Keratinocyte (primary cell): Measurements from ENCODE around the gene TFCP2L1. TPM values are rescaled to one million over a fixed set of nuclear protein-coding genes. Genes with fewer than 3 reads are reported as not detected.

Source experiments
- DNase-seq: peaks from one replicate; pipeline ENCODE4 v3.0.0-alpha.2; 2011; ENCODE audit warnings: low read depth, missing footprints, low spot score
- FAIRE-seq: peaks from 2 replicates; lab custom pipeline; 2011; peaks lifted over from hg19 to GRCh38; lab: Jason Lieb, UNC
- H2AFZ ChIP-seq: 2 replicates; pipeline ENCODE4 v1.6.0; 2012; ENCODE audit warnings: low read length, control low read depth, inconsistent platforms; ENCODE audit not compliant: control insufficient read depth
- H3K27ac ChIP-seq: 2 replicates; pipeline ENCODE4 v1.5.1; 2011; ENCODE audit warnings: low read length; ENCODE audit not compliant: control insufficient read depth, insufficient read depth
- H3K27me3 ChIP-seq: 3 replicates; pipeline ENCODE4 v1.6.0; 2011; ENCODE audit warnings: low read length; ENCODE audit not compliant: control insufficient read depth, insufficient read depth; ENCODE audit errors: extremely low read depth
- H3K36me3 ChIP-seq, 2 experiments: 2 replicates in 1 of 2; 3 replicates in 1 of 2; pipeline ENCODE4 v1.5.1; 2011; ENCODE audit warnings: low read length in 2 of 2, mild to moderate bottlenecking in 1 of 2; ENCODE audit not compliant: control insufficient read depth in 2 of 2, insufficient read depth in 2 of 2; ENCODE audit errors: extremely low read depth in 1 of 2
- H3K4me1 ChIP-seq: 3 replicates; pipeline ENCODE4 v1.5.1; 2011; ENCODE audit warnings: low read length; ENCODE audit not compliant: control insufficient read depth, insufficient read depth; ENCODE audit errors: extremely low read depth
- H3K4me2 ChIP-seq: 3 replicates; pipeline ENCODE4 v1.6.0; 2011; ENCODE audit warnings: low read depth, low read length; ENCODE audit not compliant: control insufficient read depth, insufficient read depth; ENCODE audit errors: extremely low read depth
- H3K4me3 ChIP-seq, 3 experiments: fragments of 200-600 bp in 1 of 3; sonication (generic) in 1 of 3; 2 replicates in 2 of 3; 3 replicates in 1 of 3; pipeline ENCODE4 v1.5.1; 2011 to 2016; ENCODE audit warnings: low read length in 3 of 3, mild to moderate bottlenecking in 3 of 3, control low read depth in 2 of 3, inconsistent platforms in 1 of 3, low read depth in 1 of 3, mixed read lengths in 1 of 3, mixed run types in 1 of 3, moderate library complexity in 1 of 3; ENCODE audit not compliant: control insufficient read depth in 2 of 3, insufficient read depth in 2 of 3; ENCODE audit errors: extremely low read depth in 1 of 3
- H3K79me2 ChIP-seq: 2 replicates; pipeline ENCODE4 v1.6.0; 2012; ENCODE audit warnings: low read length; ENCODE audit not compliant: control insufficient read depth, insufficient read depth
- H3K9ac ChIP-seq: 3 replicates; pipeline ENCODE4 v1.6.0; 2011; ENCODE audit warnings: low read length; ENCODE audit not compliant: control insufficient read depth, insufficient read depth; ENCODE audit errors: extremely low read depth
- H3K9me1 ChIP-seq: 3 replicates; pipeline ENCODE4 v1.6.0; 2011; ENCODE audit warnings: low read length; ENCODE audit not compliant: control insufficient read depth, insufficient read depth; ENCODE audit errors: extremely low read depth
- H3K9me3 ChIP-seq: 2 replicates; pipeline ENCODE4 v1.5.1; 2012; ENCODE audit warnings: low read depth, low read length; ENCODE audit not compliant: control insufficient read depth
- H4K20me1 ChIP-seq: 3 replicates; pipeline ENCODE4 v1.6.0; 2011; ENCODE audit warnings: low read length; ENCODE audit not compliant: control insufficient read depth, insufficient read depth; ENCODE audit errors: extremely low read depth
- CTCF ChIP-seq, 3 experiments: IDR thresholded peaks in 1 of 3; conservative IDR thresholded peaks in 1 of 3; optimal IDR thresholded peaks in 1 of 3; 2 replicates in 2 of 3; 3 replicates in 1 of 3; pipeline versions ENCODE3 to v1.5.1; 2011; ENCODE audit warnings: low read length in 3 of 3, mild to moderate bottlenecking in 3 of 3, moderate library complexity in 2 of 3, control low read depth in 1 of 3, inconsistent platforms in 1 of 3; ENCODE audit not compliant: insufficient read depth in 2 of 3; ENCODE audit errors: extremely low read depth in 1 of 3
- EZH2 ChIP-seq: IDR thresholded peaks from one replicate; pipeline ENCODE4 v1.6.1; 2012; ENCODE audit warnings: inconsistent platforms, mild to moderate bottlenecking, low read length, moderate library complexity
- dilution Hi-C: fragments of 300-500 bp; cut with MboI; formaldehyde crosslinking; loops from one replicate; pipeline ENCODE4 v1.7.0; 2020; ENCODE audit warnings: low sequenced_read_pairs; ENCODE audit not compliant: extremely low pct_ligation_motif_present
- polyA plus RNA-seq, 5 experiments: library from polyadenylated mRNA; depleted of rRNA in 3 of 5; stranded (reverse) in 3 of 5; stranded (forward) in 1 of 5; unstranded in 1 of 5; fragments of >200 nt; gene quantifications; 1 replicate in 1 of 5; 2 replicates in 3 of 5; 3 replicates in 1 of 5; pipeline versions ENCODE4 v1.2.1 to v1.2.3, GENCODE V29; 2011 to 2012; ENCODE audit warnings: missing spikeins in 2 of 5, low read depth in 1 of 5, low replicate concordance in 1 of 5

The TFCP2L1 gene
- polyA plus RNA-seq, 1 donor (not counting 4 experiments of a cell fraction or from before 2014, with no cell fraction given) = 29.4 TPM

DNA sequence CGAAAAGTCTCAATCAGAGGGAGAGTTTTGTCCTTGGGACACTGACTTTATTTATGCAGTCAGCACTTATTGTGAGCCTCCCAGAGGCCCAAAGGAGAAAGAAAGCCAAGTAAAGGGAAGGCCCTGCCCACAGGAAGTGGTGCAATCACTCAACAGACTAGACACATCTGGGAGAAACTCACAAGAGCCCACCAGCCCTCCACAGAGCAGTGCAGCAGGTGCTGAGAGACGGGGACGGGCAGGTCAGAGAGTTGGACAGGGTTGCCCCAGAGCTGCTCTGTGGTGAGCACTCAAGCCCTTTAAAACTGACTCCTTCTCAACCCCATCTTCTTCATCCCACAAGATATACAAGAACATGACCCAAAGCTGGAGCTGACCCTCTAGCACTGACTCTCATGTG, 96.0 kb downstream of the TFCP2L1 start:
- Histone ChIP-seq H2AFZ (no peak overlapping the region), H3K4me1 (peaks cover 29% of the 10 kb centered on the region), H3K27ac (no peak overlapping the region), H3K4me2 (peak overlapping the region; percentile 16), H3K79me2 (no peaks in the 10 kb centered on the region), H3K9me1 (no peaks in the 10 kb centered on the region), H3K9ac (no peak overlapping the region), H3K27me3 (no peaks in the 10 kb centered on the region), H4K20me1 (no peaks in the 10 kb centered on the region), H3K36me3 (no peaks in the 10 kb centered on the region), H3K9me3 (no peaks in the 10 kb centered on the region), H3K4me3 (no peak overlapping the region)
- no peak for DNase-seq
- dilution Hi-C loops = no loop called here
- TF ChIP-seq EZH2 (no peak), CTCF (optimal IDR thresholded peaks at IDR 0.05 in 1 of 3, IDR thresholded peaks at IDR 0.05 in 1 of 3, conservative IDR thresholded peaks at IDR 0.05 in 1 of 3; ENCODE audit: extremely low read depth in 1 of 3, insufficient read depth in 2 of 3, low read length in 3 of 3) (no peak)
- peak; percentile 75 for FAIRE-seq

DNA sequence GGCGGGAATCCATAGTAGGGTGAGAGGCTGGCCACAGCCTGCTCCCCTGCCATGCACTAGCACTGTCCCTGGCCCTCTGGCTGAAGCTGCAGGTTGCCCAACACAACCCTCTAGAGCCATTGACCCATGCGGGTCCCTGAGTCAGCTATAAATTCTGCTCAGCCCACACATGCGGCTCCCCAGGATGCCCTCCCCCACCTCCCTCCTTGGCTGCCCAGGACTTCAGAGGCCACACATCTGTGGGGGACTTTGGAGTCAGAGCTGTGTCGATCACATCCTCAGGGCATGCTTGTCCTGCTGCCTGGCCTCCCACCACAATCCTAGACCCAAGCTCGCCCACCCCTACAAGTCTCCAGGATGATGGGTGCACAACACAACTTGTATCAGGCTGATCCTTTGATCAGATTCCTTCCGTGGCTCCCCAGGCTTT, 97.0 kb downstream of the TFCP2L1 start:
- H2AFZ ChIP-seq = no peak overlapping the region
- no peaks in the 10 kb centered on the region for H3K36me3 ChIP-seq
- peaks cover 26% of the 10 kb centered on the region for H3K4me1 ChIP-seq
- H3K4me3 ChIP-seq = no peak overlapping the region
- H3K27me3 ChIP-seq = no peaks in the 10 kb centered on the region
- H3K4me2 ChIP-seq = no peak overlapping the region
- no peak for DNase-seq
- dilution Hi-C loops = no loop called here
- TF ChIP-seq CTCF (optimal IDR thresholded peaks at IDR 0.05 in 1 of 3, IDR thresholded peaks at IDR 0.05 in 1 of 3, conservative IDR thresholded peaks at IDR 0.05 in 1 of 3; ENCODE audit: extremely low read depth in 1 of 3, insufficient read depth in 2 of 3, low read length in 3 of 3) = no peak
- no peak for TF ChIP-seq EZH2
- no peak overlapping the region for H3K27ac ChIP-seq
- H3K9me1 ChIP-seq = no peaks in the 10 kb centered on the region
- no peaks in the 10 kb centered on the region for H3K9me3 ChIP-seq
- no peaks in the 10 kb centered on the region for H4K20me1 ChIP-seq
- H3K79me2 ChIP-seq = no peaks in the 10 kb centered on the region
- FAIRE-seq = no peak
- H3K9ac ChIP-seq = no peak overlapping the region
